IPS DF 19.7 (cell line): ENCODE measurements around the gene ITGA11.

Experiments
- DNase-seq: peaks from one replicate; pipeline ENCODE4 v3.0.0-alpha.2; 2013; ENCODE audit warnings: low read depth, low spot score

The ITGA11 gene

GRCh38 chr15:68328964-68329363 lies 103.0 kb downstream of the ITGA11 start:
- no peak for DNase-seq

GRCh38 chr15:68328443-68328842 lies 103.5 kb downstream of the ITGA11 start:
- no peak for DNase-seq

- DNase-seq: no peak
Measured at GRCh38 chr15:68326711-68327354, 105.1 kb downstream of the ITGA11 start.

GRCh38 chr15:68325726-68326125 lies 106.2 kb downstream of the ITGA11 start:
- no peak for DNase-seq

DNA sequence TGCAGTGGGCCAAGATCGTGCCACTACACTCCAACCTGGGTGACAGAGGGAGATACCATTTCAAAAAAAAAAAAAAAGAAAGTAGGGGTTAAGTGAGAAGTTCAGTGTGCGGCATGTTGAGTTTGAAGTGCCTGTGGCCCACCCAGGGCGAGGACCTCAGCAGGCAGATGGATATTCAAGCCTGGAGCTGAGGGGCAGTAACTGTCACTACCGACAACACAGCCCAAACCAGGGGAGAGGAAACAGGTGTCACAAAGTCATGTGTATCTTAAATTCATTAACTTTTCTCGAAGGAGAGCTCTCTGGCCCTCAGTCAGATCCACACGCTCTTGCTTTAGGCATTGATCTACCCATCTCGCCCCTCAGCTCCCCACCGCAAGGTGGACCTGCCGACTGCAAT lies 109.2 kb downstream of the ITGA11 start:
- no peak for DNase-seq

DNA sequence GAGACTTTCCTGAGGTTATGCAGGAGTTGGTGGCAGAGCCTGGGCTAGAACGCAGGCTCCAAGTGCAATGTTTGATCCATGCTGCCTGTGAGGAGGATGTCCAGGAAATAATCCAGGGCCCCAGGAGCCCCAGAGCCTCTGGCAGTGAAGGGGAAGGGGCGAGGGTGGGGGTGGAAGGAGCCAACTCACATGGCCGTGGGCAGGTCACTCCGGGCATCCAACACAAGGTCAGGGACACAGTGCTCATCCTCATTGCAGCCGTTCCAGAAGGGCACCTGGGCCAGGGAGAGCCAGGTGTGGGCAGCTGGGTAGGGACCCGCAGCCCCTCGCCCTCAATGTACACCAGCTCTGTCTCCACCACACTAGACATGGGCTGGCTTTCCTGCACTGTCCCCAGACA lies 110.7 kb downstream of the ITGA11 start:
- no peak for DNase-seq

GRCh38 chr15:68319997-68320396 lies 112.0 kb downstream of the ITGA11 start:
- DNase-seq: no peak

DNA sequence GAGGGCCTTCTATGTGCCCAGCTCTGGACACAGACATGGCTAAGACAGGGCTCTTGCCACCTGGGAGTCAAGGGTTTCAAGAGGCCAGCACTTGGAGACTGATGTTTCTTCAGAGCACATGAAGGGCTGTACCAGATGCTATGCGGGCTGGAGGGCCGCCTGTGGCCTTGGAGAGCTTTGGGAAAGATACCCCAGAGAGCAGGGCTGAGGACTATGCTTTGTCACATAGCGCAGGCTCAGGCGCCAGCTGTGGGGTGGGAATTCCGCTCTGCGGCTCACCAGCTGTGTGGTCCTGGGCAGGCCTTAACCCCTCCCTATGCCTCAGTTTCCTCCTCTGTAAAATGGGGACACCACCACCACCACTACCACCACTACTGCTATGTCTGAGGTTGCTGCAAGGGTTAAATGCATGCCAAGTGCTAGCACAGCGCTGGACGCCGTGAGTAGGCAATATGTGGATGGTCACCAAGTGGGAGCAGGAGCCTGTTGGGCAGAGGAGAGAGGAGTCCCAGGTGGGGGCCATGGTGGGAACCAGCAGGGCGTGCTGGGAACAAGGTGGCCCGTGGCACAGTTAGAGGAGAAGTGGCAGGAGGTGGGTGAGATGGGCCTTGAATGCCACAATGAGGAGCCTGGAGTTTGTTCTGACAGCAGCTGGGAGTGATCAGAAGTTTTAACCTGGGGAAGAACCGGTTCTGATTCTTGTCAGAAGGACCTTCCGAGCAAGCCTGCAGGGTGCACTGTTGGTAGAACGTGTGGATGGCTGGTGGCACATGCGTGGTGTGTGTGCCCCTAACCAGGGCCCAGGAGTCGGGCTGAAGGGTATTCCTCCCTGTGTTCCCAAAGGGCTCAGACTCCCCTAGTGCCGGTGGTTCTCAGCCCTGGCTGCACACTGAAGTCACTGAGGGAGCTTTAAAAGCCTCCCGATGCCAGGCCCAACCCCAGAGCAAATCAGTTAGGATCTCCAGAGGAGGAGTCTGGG lies 112.7 kb downstream of the ITGA11 start:
- no peak for DNase-seq

DNA sequence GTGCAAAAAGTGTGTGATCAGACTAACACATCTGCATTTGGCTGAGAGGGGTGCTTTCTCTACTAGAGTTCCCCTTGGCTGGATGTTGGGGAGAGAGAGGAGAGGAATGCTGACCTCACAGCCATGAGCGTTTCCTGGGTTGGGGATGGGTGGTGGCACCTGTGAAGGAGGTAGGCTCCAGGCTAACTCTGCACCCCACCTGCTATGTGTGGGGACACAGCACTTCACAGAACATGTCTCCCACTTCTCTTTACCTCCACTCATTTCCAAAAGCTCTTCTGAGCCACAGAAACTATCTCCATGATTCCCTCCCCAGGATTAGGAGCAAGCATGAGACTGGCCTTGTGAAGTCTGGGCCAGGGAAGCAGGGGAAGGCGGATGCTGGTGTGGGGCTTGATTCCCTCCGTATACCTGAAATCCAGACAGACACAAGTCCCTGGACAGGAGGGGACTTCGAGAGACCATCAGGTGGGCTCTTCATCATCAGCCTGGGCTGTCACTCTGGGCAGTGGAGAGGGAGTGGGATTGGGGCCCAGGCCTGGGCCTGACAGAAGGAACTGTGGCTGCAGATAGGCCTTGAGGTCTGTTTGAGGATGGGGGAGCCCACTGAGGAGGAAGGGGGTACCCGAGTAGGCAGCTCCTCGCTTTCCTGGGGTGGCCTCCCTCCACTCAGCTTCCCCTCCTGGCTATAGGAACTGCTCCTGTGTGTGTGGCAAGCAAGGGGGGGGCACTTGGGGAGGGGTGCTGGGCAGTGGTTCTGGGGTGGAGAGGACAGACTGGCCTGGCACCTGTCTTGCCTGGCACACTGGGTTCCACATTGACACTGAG lies 113.7 kb downstream of the ITGA11 start:
- no peak for DNase-seq

GRCh38 chr15:68317281-68318007 lies 114.5 kb downstream of the ITGA11 start:
- no peak for DNase-seq

- no peak for DNase-seq
Measured at GRCh38 chr15:68316061-68316804, 115.7 kb downstream of the ITGA11 start.

GRCh38 chr15:68315495-68316031 lies 116.4 kb downstream of the ITGA11 start:
- no peak for DNase-seq

DNA sequence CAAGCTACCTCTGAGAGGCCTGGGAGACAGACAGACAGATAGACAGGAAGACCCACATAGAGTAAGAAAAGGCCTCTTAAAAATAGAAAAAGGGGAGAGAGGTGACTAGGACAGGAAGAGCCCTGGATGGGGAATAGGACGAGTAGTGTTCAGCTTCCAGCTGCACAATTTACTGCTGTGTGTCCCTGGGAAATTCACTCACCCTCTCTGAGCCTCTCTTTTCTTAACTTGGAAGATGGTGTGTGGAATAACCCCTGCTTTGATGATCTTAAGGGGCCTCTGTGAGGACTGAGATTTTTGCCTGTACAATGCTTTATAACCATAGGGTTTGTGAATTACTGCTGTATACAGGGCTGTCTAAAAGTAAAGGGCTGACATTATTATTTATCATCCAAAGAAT lies 116.9 kb downstream of the ITGA11 start:
- DNase-seq: no peak

GRCh38 chr15:68314563-68314962 lies 117.4 kb downstream of the ITGA11 start:
- DNase-seq: no peak

DNA sequence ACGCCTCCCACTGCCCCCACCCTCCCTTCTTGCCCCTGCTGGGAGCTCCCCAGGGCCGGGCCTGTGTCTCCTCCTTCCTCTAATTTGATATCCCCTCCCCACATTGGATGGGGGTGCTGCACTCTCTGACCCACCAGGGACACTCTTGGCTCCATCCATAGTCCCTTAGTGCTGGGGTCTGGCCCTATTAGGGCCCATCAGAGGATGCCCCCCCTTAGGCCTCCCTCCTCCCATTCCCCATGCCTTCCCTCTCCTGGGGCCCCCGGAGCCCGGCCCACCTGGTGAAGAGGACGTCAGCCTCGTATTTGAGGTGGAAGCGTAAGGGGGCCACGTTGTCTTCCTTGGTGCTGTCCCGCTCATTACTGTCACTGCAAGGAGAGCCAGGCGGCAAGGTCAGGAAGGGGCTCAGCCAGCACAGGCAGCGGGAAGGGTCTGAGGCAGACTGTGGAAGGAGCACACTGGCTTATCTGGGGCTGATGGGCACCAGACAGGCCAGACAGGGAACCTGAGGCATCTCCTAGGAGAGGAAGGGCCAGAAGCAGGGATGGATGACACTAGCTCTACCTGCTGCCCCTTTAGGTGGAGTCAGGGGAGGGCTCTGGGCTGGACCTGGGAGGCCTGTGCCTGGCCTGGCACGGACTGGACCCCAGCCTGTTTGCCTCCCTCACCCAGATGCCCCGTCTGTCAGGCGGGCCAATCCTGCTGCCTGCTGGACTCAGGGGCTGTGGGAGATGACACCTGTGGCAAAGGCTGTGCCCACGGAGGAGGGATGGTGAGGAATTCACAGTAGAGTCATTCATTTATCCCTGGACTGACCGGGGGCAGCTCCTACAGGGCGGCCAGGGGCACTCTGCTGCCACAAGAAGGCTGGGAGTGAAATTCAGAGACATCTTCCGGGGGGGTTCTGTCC lies 118.2 kb downstream of the ITGA11 start:
- DNase-seq: no peak

- DNase-seq: no peak
Measured at GRCh38 chr15:68312701-68313204, 119.2 kb downstream of the ITGA11 start.

- no peak for DNase-seq
Measured at GRCh38 chr15:68311859-68312557, 120.0 kb downstream of the ITGA11 start.

GRCh38 chr15:68311464-68311835 lies 120.5 kb downstream of the ITGA11 start:
- DNase-seq: no peak
